K562 (cell line): ENCODE results near the gene ACTRT3. TPM values are rescaled to one million over a fixed set of nuclear protein-coding genes. Genes with fewer than 3 reads are reported as not detected.
A peak's percentile ranks its signal among the peaks of the same experiment; 100 is the strongest.

Source experiments
- HNRNPLL ChIP-seq: fragments of 200-400 bp; formaldehyde crosslinking; IDR thresholded peaks from 2 replicates; pipeline ENCODE4 v1.6.1; 2017; ENCODE audit warnings: low read length, low read depth, mild to moderate bottlenecking; ENCODE audit not compliant: poor library complexity, severe bottlenecking
- MCM7 ChIP-seq, 2 experiments: fragments of 450-650 bp; IDR thresholded peaks; 2 replicates each; pipeline ENCODE4 v1.6.1; 2016 to 2018
- MGA ChIP-seq: fragments of 450-650 bp; IDR thresholded peaks from 2 replicates; pipeline ENCODE4 v1.6.1; 2016; ENCODE audit warnings: mild to moderate bottlenecking, moderate library complexity
- NBN ChIP-seq: fragments of 450-650 bp; IDR thresholded peaks from 2 replicates; pipeline ENCODE4 v1.6.1; 2016; ENCODE audit warnings: low read depth, mild to moderate bottlenecking
- NELFE ChIP-seq: IDR thresholded peaks from 2 replicates; pipeline ENCODE4 v1.6.1; 2011; ENCODE audit warnings: mild to moderate bottlenecking; ENCODE audit not compliant: insufficient read depth, insufficient read length
- NR2F6 ChIP-seq: fragments of 450-650 bp; formaldehyde crosslinking; IDR thresholded peaks from 2 replicates; pipeline ENCODE4 v1.4.0; 2020; ENCODE audit warnings: mild to moderate bottlenecking
- POLR2H ChIP-seq: IDR thresholded peaks from 2 replicates; pipeline ENCODE4 v1.6.1; 2016; ENCODE audit warnings: missing genetic modification characterization, low read depth, mild to moderate bottlenecking, control low read depth, missing compliant biosample characterization, moderate library complexity
- RNF2 ChIP-seq: sonication (generic); IDR thresholded peaks from 2 replicates; pipeline ENCODE4 v1.6.1; 2016
- ZBTB1 ChIP-seq: sonication (generic); formaldehyde crosslinking; IDR thresholded peaks from 2 replicates; pipeline ENCODE4 v1.8.1; 2023; ENCODE audit warnings: missing genetic modification reagents, low read depth, mild to moderate bottlenecking, borderline replicate concordance
- ZNF592 ChIP-seq: fragments of 450-650 bp; IDR thresholded peaks from 2 replicates; pipeline ENCODE4 v1.6.1; 2017; ENCODE audit warnings: antibody characterized with exemption, mild to moderate bottlenecking
- ZNF766 ChIP-seq: fragments of 200-800 bp; sonication (Bioruptor generic); conservative IDR thresholded peaks from 2 replicates; pipeline ENCODE4 v1.6.1; 2016; ENCODE audit warnings: missing genetic modification characterization, missing compliant biosample characterization
- polyA plus RNA-seq, 8 experiments: library from polyadenylated mRNA; depleted of rRNA in 4 of 8; stranded (reverse) in 5 of 8; unstranded in 3 of 8; fragments of >200 nt; fragmentation: Nextera tagmentation in 2 of 8; fragmentation: Illumina TruSeq in 1 of 8; extraction: Ambion mirVana in 2 of 8; extraction: Trizol in 1 of 8; gene quantifications; 2 replicates each; pipeline versions ENCODE4 v1.2.1 to v1.2.3, GENCODE V29; 2011 to 2014; ENCODE audit warnings: inconsistent platforms in 1 of 8, missing spikeins in 1 of 8
- total RNA-seq, 7 experiments: library from RNA; depleted of rRNA in 6 of 7; stranded (reverse); fragments of >200 nt in 6 of 7; fragmentation: Illumina TruSeq in 2 of 7; extraction: Trizol in 2 of 7; gene quantifications; 2 replicates each; pipeline versions ENCODE4 v1.2.1 to v1.2.3, GENCODE V29; 2011 to 2021; ENCODE audit warnings: low replicate concordance in 1 of 7

The ACTRT3 gene
- total and polyA plus RNA-seq, 9 of the 15 experiments (the other 6 are each of a cell fraction or from before 2014, with no cell fraction given) = 0.06 to 0.11 (median 0.07) TPM; not detected in 5

GRCh38 chr3:169771497-169772304 lies 2.3 kb upstream of the ACTRT3 start (continued):
- peak; percentile 60; the same call in 1 of the 2 replicates for TF ChIP-seq ZNF592
- peak; percentile 73 for TF ChIP-seq NBN
- peak; percentile 55 for TF ChIP-seq HNRNPLL
- no peak for TF ChIP-seq NR2F6 (CRISPR knock-in tag)
- no peak for TF ChIP-seq MCM7 (IDR thresholded peaks at IDR 0.05)
- no peak for TF ChIP-seq ZBTB1 (CRISPR knock-in tag)
- TF ChIP-seq POLR2H (tag) = peak; percentile 100
- TF ChIP-seq MGA = no peak
- TF ChIP-seq RNF2 = 0 out of 2 replicates have a peak, but pooled peaks have one; percentile 56
- TF ChIP-seq NELFE = no peak
- peak; percentile 53; the same call in 1 of the 2 replicates for TF ChIP-seq ZNF766 (CRISPR knock-in tag)
